ENCODE data around the gene ZG16B. TPM values are rescaled to one million over a fixed set of nuclear protein-coding genes. Genes with fewer than 3 reads are reported as not detected.

The ZG16B gene
- total and polyA plus RNA-seq, 2 of the 8 experiments (the other 6 are each of a cell fraction or from before 2014, with no cell fraction given), result 0.11 TPM; not detected in 1

GRCh38 chr16:2856061-2856670, 26.1 kb downstream of the ZG16B start:
- H3K56ac ChIP-seq (replicated peaks; ENCODE audit: insufficient read length, low read depth, low read length), result no peak overlapping the region
- peak overlapping the region; percentile 60; the same call in 1 of the 2 replicates for H2BK5ac ChIP-seq (ENCODE audit: low read depth, low read length)
- H2BK15ac ChIP-seq (ENCODE audit: low read length), result peak overlapping the region; percentile 95; the same call in 1 of the 2 replicates
- peaks cover 3 to 12% (median 6%) of the 10 kb centered on the region in 4 experiments; a peak in 5 of 7 replicates for H3K4me1 ChIP-seq (replicated peaks in 1 of 4; ENCODE audit: control insufficient read depth in 3 of 4, insufficient read depth in 4 of 4, low read length in 3 of 4)
- H3K79me1 ChIP-seq (ENCODE audit: low read depth, low read length), result no peaks in the 10 kb centered on the region
- 0 out of 2 replicates have a peak overlapping the region, but pooled peaks have one; percentile 82 for H2AK5ac ChIP-seq (ENCODE audit: low read depth, low read length)
- H3K36me3 ChIP-seq (ENCODE audit: control insufficient read depth in 2 of 4, insufficient read depth in 4 of 4, low read length in 3 of 4), result peaks cover 0 to 3% (median 0%) of the 10 kb centered on the region in 4 experiments; a peak in 1 of 8 replicates
- H2BK120ac ChIP-seq (replicated peaks; ENCODE audit: low read depth, low read length), result no peak overlapping the region
- no peak overlapping the region for H4K8ac ChIP-seq (ENCODE audit: extremely low read depth, insufficient read depth, low read length)
- no peak overlapping the region for H3K4me2 ChIP-seq (ENCODE audit: insufficient read depth in 1 of 2, low read depth in 2 of 2, low read length in 2 of 2)
- no peak overlapping the region for H3K4ac ChIP-seq (replicated peaks; ENCODE audit: insufficient read length, low read depth, low read length)
- H3K23me2 ChIP-seq (ENCODE audit: low read depth, low read length), result peaks cover 11% of the 10 kb centered on the region; the same call in 1 of the 2 replicates
- WGBS, 2 experiments (ENCODE audit: extremely low coverage in 1 of 2, insufficient coverage in 1 of 2, insufficient read length in 1 of 2, insufficient replicate concordance in 2 of 2, low coverage in 1 of 2, low lambda C conversion rate in 2 of 2, missing lambda C conversion rate in 1 of 2), result 83% methylated on average over 9 of the region's 14 CpGs; no CpG with 5 or more reads in 1 of the 2 experiments
- no peak overlapping the region for H3K27ac ChIP-seq (ENCODE audit: low read depth, low read length)
- H3K9me3 ChIP-seq (ENCODE audit: insufficient read depth in 2 of 2, low read depth in 1 of 2, low read length in 1 of 2), result peaks cover 8 to 17% of the 10 kb centered on the region in 2 experiments
- H3K9ac ChIP-seq (replicated peaks in 1 of 4; ENCODE audit: extremely low read depth in 1 of 4, low read depth in 3 of 4, low read length in 3 of 4), result no peak overlapping the region
- H3K18ac ChIP-seq (ENCODE audit: extremely low read depth, low read length), result no peak overlapping the region
- H4K20me1 ChIP-seq (replicated peaks in 1 of 2; ENCODE audit: control insufficient read depth in 1 of 2, insufficient read depth in 2 of 2, low read length in 2 of 2), result peaks cover 0 to 2% of the 10 kb centered on the region in 2 experiments
- no peak overlapping the region for H3K4me3 ChIP-seq (ENCODE audit: extremely low read depth in 1 of 4, insufficient read depth in 2 of 4, low read depth in 3 of 4, low read length in 4 of 4)
- H4K5ac ChIP-seq (ENCODE audit: insufficient read length, low read depth, low read length), result no peak overlapping the region
- peak overlapping the region; percentile 60; the same call in 1 of the 2 replicates for H2BK12ac ChIP-seq (ENCODE audit: low read depth, low read length)
- ChIA-PET POLR2A (ENCODE audit: partially characterized antibody) (interaction anchor here (0.6 to 1.9 kb wide), 3 partner anchors 32 to 105 kb away, joined by 3 to 6 read pairs (median 4); no protein-coding TSS in a partner anchor), CTCF (ENCODE audit: partially characterized antibody) (interaction anchor here (0.8 to 4.4 kb wide), 5 partner anchors 13 to 71 kb away, joined by 3 to 49 read pairs (median 11); no protein-coding TSS in a partner anchor)
- no peaks in the 10 kb centered on the region for H3K79me2 ChIP-seq (ENCODE audit: control insufficient read depth in 1 of 2, insufficient read depth in 2 of 2, low read length in 2 of 2)
- H4K91ac ChIP-seq (replicated peaks; ENCODE audit: insufficient read length, low read length), result no peak overlapping the region
- peaks cover 2 to 19% (median 8%) of the 10 kb centered on the region in 4 experiments; a peak in 4 of 7 replicates for H3K27me3 ChIP-seq (replicated peaks in 1 of 4; ENCODE audit: control insufficient read depth in 3 of 4, extremely low read depth in 1 of 4, insufficient read depth in 3 of 4, low read length in 3 of 4)
- H3K23ac ChIP-seq (ENCODE audit: insufficient read length), result no peak overlapping the region
- 0 out of 2 replicates have a peak overlapping the region, but pooled peaks have one; percentile 18 for H2BK20ac ChIP-seq (ENCODE audit: low read length)
- no peak for FAIRE-seq
- peak in 1 of 2 experiments; percentile 90 for DNase-seq (ENCODE audit: low read depth in 1 of 2, low spot score in 2 of 2)
- H2AFZ ChIP-seq (ENCODE audit: low read length), result no peak overlapping the region
- no peak overlapping the region for H3K14ac ChIP-seq (ENCODE audit: insufficient read length)
- TF ChIP-seq HDAC6 (IDR thresholded peaks at IDR 0.05; ENCODE audit: low read depth, low read length) (no peak), SIX5 (IDR thresholded peaks at IDR 0.05; ENCODE audit: low read depth, low read length) (no peak), GABPA (IDR thresholded peaks at IDR 0.05; ENCODE audit: borderline replicate concordance, insufficient read depth, low read length) (no peak), SP1 (IDR thresholded peaks at IDR 0.05; ENCODE audit: low read depth, low read length) (no peak), BRCA1 (IDR thresholded peaks at IDR 0.05; ENCODE audit: low read depth, low read length) (no peak), SP4 (IDR thresholded peaks at IDR 0.05; ENCODE audit: low read length) (no peak), MAFK (IDR thresholded peaks at IDR 0.05; ENCODE audit: low read depth, low read length) (no peak), ZNF274 (IDR thresholded peaks at IDR 0.05; ENCODE audit: borderline replicate concordance, extremely low read depth, low read length) (no peak), ATF2 (IDR thresholded peaks at IDR 0.05; ENCODE audit: low read length) (no peak), RAD21 (IDR thresholded peaks at IDR 0.05 in 1 of 2, conservative IDR thresholded peaks at IDR 0.05 in 1 of 2; ENCODE audit: low read depth in 2 of 2, low read length in 2 of 2) (no peak), CREB1 (IDR thresholded peaks at IDR 0.05) (no peak)

All from H1 (cell line).